GM20000 (cell line): Measurements from ENCODE around the gene HAUS8.

Experiments used
- DNase-seq: peaks from one replicate; pipeline ENCODE4 v3.0.0; 2012; ENCODE audit warnings: low spot score
- TF ChIP-seq, protein P1 (sequence below): IDR thresholded peaks from 2 replicates; pipeline ENCODE4 v1.5.1; 2012; ENCODE audit warnings: mild to moderate bottlenecking, control low read depth; ENCODE audit errors: extremely low read depth, missing control alignments

Gene HAUS8

DNA sequence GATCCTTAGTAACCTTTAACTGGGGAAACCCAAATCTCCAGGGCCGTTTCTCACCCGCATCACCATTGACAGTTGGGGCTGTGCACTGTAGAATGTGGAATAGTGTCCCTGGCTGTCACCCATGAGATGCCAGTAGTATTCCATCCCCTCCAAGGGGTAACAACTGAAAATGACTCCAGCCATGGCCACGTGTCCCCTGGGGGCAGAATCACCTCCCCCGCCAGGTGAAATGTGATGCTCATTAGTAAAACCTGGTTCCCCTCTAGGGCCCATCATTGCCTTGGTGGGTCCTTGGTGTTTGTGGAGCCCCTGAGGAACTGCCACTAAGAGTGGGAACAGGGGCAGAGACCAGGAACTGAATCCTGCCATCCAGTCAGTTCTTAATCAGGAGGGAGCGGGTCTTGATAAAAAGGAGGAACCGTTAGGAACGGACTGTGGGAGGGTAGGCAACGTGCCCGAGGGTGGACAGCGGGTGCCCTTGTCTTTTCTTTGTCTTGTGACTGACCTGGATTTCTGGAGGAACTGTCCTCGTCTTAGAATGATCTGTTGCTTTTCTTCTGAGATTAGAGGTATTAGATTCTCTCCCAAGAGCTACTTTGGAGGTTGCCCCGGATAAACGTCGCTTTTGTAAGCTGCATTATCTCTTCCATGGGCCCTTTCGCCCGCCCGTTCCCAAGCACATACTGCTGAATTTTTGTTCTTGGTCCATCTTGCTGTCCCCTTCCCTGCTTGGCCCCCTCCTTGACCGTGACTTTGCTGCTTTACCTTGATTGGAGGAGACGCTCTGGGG lies 3.9 kb upstream of the HAUS8 start:
- TF ChIP-seq, protein P1, sequence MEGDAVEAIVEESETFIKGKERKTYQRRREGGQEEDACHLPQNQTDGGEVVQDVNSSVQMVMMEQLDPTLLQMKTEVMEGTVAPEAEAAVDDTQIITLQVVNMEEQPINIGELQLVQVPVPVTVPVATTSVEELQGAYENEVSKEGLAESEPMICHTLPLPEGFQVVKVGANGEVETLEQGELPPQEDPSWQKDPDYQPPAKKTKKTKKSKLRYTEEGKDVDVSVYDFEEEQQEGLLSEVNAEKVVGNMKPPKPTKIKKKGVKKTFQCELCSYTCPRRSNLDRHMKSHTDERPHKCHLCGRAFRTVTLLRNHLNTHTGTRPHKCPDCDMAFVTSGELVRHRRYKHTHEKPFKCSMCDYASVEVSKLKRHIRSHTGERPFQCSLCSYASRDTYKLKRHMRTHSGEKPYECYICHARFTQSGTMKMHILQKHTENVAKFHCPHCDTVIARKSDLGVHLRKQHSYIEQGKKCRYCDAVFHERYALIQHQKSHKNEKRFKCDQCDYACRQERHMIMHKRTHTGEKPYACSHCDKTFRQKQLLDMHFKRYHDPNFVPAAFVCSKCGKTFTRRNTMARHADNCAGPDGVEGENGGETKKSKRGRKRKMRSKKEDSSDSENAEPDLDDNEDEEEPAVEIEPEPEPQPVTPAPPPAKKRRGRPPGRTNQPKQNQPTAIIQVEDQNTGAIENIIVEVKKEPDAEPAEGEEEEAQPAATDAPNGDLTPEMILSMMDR, result no peak
- DNase-seq, result no peak

DNA sequence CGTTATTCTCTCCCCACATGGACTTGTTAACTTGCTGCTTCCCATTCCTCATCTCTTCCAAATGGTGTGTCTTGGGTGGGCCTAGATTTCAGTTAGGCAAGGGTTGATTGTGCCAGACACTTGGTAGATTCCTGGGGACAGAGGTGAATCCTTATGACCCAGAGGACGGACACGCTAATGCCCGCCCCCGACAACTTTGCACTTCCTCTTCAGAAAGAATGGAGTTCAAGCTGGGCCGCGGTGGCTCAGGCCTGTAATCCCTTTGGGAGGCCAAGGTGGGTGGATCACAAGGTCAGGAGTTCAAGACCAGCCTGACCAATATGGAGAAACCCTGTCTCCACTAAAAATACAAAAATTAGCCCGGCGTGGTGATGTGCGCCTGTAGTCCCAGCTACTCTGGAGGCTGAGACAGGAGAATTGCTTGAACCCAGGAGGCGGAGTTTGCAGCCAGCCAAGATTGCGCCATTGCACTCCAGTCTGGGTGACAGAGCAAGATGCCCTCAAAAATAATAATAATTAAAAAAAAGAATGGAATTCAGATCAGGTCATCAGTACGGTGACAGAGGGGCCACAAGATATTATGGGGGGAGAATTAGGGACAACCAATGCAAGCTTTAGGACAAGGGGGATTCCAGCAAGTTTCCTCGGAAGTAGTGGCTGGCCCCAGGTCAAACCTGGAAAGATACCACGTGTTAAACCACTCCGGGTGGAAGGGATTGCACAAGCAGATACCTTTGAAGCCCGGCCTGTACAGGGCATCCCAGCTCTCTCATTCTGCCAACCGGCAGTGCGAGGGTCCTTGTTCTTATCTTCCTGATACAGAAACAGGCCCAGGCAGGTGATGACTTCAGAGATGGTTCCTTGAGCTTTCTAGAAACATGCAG lies 3.0 kb upstream of the HAUS8 start:
- no peak for DNase-seq
- TF ChIP-seq, protein P1, result no peak

DNA sequence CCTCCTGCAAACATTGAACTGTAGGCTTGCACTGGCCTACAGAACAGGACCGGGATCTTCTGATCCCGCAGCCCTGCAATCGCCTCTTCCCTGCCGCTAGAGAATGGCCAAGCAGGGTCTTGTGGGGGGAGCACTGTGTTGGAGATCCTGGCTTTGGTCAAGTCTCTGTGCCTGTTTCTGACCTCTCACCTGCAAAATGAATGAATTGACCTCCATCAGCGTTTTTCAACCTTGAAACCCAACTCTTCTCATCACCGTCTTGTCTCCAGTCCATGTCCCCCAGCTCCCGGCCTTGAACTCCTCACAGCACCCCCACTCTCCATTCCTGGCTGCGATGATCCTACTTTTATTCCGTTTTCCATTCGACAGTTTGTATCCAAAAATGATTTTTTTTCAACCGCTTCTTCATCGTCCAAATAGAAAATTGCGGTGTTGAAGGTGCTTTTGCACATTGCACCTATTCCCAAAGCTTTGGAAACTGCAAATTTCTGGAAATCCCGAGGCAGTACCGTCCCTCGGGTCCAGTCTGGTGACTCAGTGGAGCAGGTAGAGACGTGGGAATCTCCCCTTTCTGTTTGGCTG lies 2.3 kb upstream of the HAUS8 start:
- TF ChIP-seq, protein P1, result no peak
- no peak for DNase-seq

DNA sequence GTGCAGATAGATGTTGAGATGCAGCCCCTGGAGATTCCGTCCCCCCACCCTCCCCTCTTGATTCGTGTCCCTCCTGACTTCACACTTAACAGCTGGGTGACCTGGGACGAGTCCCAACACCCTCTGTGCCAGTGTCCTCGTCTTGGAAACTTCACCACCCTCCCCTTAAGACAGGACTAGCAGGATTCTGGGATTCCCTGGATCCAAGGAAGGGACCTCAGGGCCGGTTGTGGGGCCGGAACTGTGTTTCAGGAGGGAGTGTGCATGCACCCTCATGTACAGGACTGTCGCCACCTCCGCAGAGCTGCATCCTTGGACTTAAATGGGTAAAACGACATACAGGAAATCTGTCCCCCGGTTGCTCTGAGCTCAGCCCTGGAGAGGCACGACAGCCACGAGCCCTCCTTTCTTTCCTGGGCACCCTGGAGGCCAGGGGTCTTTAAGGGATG lies 1.3 kb upstream of the HAUS8 start:
- TF ChIP-seq, protein P1, result no peak
- peak; percentile 58 for DNase-seq

DNA sequence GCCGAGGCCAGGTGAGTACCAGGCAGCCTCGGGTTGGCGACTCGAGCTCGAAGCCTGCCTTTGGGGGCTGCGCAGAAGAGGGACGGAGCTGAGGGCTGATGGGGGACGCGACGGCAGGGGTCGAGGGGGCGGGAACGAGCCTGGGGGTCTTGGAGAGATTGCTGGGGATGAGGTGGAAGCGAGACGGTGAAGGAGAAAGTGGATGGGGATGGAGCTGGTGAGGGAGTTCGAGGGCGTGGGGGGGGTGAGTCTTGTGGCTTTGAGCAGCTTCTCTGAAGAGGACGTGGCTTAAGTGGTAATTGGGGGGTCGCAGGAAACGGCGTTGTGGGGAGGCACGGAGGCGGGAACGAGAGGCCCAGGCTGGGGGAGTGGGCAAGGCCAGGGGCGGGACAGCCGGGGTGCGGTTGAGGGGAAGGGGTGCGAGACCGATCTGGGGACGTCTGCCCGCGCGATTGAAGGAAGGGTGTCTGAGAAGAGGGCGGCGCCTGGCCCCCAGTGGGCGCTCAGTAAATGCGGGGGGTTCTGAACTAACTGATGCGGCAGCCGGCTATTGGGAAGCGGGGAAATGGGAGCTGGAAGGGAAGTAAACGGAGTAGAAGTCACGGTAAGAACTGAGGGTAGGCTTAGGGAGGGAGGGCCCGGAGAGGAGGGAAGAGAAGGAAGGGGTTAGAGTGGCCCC lies 751 bp upstream of the HAUS8 start:
- peak; percentile 48 for DNase-seq
- TF ChIP-seq, protein P1, result no peak

DNA sequence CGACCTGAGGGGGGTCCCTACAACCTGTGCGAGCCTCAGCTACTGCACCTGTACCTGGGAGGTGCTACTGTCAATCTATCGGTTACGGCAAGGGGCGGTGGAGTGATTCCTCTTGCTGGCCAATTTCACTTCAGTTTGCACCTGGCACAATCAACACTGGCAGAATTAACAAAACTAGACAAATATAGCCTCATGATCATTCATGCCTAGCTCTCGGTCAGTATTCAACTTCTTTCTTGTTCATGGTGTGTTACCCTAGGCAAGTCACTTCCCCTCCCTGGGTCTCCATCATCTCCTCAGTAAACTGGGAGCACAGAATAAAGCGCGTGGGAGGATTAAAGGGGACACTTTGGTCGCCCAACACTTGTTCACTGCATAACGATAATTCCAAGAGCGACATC lies 618 bp downstream of the HAUS8 start:
- DNase-seq, result no peak

More for the DNA sequence above, 618 bp downstream of the HAUS8 start:
- TF ChIP-seq, protein P1, result no peak
